ENCODE data around the gene SNAP23.
"Not testable (repeated sequence)": the region's sequence is repeated elsewhere in the genome, so short reads cannot be mapped to it uniquely, and the experiment has no call there.

The SNAP23 gene

DNA sequence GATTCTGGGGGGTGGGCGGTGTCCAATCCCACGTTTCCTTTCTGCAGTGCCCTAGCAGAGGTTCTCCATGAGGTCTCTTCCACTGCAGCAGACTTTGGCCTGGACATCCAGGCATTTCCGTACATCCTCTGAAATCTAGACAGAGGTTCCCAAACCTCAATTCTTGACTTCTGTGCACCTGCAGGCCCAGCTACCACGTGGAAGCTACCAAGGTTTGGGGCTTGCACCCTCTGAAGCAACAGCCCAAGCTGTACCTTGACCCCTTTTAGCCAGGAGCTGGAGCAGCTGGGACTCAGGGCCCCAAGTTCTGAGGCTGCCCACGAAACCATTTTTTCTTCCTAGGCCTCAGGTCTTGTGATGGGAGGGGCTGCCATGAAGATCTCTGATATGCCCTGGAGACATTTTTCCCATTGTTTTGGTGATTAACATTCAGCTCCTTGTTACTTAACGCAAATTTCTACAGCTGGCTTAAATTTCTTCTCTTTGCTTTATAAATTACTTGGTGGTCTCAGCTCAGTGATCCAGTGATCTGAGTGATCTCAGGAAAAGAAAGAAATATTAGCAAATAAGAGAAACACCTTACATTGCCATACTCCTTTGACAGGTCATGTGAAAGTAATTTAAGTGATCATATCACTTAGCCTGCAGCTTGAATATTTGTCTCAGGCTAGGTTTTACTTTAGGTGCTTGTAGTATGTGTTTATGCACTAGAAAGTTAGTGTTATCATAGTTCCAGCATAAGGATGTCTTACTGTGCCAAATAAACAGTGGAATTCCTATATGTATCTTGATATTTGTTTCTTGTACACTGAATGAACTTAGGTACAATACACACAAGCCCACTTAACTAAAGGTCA is 3.0 kb downstream of the SNAP23 start:
- no peak for FAIRE-seq

DNA sequence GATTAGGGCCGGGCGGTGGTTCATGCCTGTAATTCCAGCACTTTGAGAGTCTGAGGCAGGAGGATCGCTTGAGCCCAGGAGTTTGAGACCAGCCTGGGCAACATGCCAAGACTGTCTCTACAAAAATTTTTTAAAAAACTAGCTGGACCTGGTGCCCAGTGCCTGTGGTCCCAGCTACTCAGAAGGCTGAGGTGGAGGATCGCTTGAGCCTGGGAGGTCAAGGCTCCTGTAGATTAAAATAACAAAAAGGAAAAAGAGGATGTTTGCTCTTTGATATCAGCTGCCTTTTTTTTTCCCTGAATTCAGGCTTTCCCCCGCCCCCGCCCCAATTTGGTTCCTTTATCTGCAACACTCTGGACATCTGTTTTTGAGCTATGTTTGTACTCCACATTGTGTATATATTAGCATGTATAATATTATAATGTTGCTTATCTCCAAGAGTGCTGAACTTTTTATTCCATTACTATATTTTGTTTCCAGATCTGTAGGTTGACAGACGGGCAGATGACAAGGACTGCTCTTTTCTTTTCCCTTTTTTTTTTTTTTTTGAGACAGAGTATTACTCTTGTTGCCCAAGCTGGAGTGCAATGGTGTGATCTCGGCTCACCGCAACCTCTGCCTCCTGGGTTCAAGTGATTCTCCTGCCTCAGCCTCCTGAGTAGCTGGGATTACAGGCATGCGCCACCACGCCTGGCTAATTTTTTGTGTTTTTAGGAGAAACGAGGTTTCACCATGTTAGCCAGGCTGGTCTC is 4.6 kb downstream of the SNAP23 start:
- no peak for FAIRE-seq

DNA sequence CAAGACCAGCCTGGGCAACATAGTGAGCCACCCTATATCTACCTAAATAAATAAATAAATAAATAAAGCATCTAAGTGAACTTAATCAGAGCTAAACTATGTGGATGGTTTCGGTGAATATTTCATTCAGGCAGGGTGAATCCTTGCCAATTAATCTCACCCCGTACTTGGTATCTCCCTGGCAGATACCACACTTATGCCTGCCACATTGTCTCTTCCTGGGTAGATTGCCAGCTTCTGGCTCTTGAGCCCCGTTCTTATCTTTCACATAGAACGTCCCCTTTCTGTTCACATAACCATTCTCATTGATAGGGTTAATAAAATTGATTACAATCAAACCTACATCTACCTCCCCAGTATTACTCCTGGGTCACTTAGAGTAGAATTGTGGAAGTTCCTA is 7.0 kb downstream of the SNAP23 start:
- no peak for FAIRE-seq

DNA sequence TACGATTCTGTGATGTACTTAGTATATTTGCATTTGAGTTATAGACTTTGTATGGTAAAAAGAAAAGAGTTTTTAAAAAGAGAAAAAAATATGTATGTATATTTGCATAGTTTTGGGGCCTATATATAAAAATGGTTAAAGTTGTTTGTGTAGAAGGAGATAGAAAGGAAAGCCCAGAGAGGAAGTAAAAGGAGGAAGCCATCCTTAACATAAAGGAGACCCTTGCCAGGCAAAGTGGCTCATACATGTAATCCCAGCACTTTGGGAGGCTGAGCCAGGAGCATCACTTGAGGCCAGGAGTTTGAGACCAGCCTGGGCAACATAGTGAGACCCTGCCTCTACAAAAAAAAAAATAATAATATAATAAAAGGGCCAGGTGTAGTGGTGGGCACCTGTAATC is 8.4 kb downstream of the SNAP23 start:
- no peak for FAIRE-seq

DNA sequence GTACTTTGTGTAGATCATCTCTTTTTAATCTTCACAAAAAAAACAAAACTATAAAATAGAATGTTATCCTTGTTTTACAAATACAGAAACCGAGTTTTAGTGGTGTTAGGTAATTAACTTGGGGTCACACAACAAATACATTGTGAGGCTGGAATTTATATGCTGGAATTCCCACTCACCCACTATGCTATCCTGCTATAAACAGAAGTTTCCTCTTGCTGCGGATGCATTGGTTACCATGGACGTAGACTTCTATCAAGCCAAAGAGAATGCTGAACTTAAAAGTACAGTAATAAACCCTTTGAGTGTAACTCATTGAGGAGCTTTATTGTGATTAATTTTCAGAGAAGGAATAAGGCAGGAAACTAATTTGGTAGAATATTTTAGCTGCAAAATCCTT is 9.2 kb downstream of the SNAP23 start:
- FAIRE-seq: no peak

DNA sequence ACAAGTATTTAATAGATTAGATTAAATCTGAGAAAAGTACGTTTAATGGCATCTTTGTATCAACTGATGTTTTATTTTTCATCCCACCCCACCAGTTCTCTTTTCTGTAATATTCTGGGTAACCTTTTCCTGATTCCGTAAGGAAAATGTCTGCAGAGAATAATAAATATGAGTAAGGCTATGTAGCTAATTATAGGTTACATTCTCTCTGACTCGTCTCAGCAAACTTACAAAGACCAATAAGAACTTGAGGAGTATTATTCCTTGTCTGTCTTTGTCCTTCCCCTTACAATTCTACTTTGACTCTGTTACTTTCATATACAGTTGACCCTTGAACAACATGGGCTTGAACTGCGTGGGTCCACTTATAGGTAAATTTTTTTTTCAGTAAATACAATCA is 12.1 kb downstream of the SNAP23 start:
- FAIRE-seq: no peak

DNA sequence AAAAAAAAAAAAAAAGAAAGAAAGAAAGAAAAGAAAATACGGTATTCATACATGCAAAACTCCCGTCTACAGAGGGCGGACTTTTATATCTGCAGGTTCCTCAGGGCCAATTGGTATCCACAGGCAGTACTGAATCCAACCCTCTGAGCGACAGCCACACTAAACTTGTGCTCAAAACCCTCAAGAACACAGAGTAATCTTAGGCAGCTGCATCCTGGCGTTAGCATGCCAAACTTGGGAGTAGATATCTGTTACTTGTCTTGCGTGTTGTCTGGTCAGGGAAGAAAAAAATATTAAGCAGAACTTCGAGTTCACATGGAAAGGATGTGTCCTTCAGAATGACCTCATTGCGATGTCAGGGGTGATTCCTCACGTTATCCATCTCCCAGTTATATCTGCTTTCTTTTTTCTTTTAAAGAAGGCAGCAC is 12.8 kb downstream of the SNAP23 start:
- FAIRE-seq: no peak

DNA sequence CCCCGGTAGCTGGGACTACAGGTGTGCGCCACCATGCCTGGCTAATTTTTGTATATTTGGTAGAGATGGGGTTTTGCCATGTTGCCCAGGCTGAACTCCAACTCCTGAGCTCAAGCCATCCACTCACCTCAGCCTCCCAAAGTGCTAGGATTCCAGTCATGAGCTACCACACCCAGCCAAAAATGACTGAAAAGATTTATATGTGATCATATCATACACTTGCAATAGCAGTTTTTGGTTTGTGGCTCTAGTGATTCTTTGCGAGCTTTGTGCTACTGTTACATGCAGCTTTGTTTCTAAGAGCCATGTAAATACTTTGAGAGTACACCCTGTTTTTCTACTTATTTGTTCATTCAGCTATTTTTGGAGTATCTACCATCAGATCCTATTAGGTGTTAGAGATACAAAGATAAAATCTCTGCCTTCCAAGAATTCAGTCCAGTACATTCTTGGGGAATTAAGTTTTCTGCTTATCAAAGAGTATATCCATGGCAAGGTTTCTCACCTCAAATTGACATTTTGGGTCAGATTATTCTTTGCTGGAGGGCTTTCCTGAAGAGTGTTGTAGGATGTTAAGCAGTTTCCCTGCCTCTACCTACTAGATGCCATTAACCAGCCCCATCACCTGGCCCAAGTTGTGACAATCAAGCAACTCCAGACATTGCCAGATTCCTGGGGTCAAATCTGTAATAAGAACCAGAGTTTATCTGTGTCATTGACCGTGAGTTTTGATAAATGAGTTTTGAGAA is 15.0 kb downstream of the SNAP23 start:
- no peak for FAIRE-seq

DNA sequence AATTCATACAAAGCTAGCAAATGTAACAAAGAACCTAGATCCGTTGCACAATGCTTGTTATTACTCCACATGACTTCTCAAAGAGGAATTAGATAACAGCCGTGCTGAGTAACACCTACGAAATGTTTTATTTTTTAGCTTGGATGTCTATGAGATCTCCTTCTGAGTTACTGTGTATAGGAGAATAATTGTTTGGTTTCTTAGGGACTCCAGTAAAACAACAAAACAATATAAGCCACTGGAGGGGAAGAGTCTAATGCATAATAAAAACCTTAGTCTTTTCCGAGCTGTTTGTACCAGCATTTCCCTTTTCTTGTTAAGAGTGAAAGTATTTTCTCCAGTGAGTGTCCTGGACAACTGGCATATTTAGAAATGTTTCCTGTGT is 15.6 kb downstream of the SNAP23 start:
- no peak for FAIRE-seq

DNA sequence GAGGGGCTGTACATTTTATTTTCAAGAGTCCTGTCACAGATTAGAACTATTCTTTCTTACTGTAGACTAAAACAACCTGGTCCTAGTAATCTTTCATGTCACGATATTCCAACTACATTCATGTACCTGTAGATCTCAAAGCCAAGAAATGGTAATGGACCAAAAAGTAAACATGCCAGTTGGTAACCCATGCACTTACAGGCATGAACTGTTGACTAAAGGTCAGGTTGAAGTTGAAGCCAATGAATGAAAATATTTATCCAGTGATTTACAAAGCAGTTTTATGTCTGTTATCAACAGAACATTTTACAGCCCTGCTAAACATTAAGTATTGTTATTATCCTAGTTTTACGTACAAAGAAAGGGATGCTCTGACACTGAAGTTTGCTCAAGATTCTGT is 27.9 kb downstream of the SNAP23 start:
- no peak for FAIRE-seq

DNA sequence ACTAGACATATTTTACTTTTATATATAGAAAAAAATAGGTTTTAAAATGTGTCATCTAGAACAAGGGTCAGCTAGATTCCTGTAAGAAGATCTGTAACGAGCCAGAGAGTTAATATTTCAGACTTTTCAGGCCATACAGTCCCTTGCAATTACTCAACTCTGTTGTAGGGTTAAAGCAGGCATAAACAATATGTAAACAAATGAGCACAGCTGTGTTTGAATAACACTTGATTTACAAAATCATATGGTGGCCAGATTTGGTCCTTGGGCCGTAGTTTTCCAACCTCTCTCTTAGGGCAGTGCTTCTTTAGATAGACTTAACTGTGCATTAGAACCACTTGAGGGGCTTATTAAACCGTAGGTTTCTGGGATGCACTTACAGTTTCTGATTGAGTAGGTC is 33.5 kb downstream of the SNAP23 start:
- FAIRE-seq: no peak

DNA sequence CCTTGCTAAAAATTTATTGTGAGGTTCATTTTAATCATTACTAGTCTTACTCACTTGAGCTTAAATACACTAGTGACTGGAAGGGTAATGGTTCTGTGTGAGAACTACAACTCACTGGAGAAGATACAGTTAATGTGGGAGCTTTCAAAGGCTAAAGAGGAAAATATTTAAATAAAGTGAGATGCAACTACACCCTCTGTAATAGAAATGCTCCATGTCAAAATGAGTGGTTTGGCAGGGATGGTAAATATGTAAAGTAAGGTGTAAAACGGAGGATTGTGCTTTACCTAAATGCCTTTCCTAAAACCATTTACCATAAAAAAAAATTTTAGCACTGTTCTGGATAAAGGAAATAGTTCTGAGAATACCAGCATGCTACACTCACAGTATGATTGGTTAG is 37.8 kb downstream of the SNAP23 start:
- no peak for FAIRE-seq

DNA sequence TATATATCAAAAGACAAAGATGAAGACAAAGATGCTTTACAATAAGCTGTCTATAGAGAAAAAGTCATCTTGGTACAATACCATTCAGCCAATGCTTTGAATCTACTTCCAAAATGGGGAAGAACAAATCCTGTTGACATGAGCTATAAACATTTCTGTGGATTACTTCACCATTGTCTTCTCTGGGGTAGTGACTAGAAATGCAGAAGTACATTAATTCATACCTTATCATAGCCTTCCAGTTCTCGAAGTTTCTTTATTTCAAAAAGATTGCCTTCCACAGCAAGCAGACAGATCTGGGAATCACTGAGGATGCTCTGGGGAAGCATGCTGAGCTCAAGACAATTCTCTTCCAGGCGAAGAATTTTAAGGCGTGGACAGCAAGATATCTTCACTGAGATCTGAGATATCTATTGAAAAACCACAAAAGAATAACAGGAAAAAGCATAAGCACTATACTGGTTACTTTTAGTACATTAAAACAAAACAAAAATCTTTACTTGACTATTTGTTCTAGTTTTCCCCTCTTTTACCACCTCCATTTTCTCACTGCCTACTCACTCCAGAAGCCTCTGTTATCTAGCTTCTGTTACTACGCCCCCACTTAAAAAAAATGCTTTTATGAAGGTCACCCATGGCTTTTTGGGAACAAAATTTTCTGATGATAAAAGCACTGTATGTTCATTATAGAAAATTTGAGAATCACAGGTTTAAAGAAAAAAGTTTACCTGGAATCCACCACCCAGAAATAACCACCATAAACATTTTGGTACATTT is 49.6 kb downstream of the SNAP23 start:
- FAIRE-seq: no peak

DNA sequence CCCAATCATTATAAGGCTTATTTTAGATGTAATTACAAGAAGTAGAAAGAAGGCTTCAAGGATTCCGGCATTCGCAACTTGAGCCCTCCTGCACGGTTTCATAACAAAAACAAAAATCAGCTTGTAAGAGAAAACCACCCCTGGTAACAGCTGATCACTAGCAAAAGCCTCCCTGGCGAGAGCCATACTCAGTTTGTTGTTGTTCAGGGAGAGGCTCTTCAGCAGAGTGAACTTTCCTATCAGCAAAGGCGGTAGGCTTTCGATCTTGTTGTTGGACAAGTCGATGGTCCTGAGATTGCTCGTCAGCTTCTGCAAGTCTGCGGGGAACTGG is 52.4 kb downstream of the SNAP23 start:
- FAIRE-seq: no peak

DNA sequence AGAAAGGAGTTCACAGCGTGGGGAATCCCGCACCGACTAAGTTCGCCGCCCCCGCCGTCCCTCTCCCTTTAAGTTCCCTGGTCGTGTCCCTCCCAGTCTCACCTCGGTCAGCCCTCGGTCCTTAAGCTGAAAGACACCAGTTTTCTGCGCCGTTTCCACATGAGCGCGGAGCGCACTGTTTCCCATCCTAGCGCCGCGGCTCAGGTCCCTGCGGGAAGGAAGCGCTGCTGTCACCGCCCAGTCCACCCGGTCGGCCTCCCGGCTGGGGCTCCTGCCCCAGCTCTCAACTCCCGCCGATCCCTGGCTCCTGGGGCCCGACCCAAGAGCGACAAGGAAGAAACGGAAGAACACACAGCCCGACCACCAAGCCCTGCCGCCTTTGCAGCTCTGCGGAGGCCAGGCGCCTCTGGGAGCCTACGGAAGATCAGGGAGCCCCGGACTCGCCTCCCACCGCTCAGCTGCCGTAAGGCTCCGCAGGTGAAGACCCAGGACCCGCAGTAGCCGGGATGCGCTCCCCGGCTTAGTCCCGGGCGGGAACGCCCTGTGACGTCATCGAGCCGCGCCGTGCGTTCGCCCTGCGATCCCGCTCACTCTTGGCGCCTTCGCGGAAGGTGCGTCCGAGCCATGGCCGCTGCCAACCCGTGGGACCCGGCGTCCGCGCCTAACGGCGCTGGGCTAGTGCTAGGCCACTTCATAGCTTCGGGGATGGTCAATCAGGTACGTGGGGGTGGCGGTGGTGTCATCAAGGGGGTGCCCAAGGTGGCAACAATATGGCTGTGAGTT is 53.0 kb downstream of the SNAP23 start, which contains the start of the genes HAUS2 and LRRC57:
Gene HAUS2 (plus strand): TSS at position 590 of the 783 bp plus-strand sequence. CDS start 35 bp downstream, at position 625.
Gene LRRC57 (minus strand): TSS at position 545 of the 783 bp plus-strand sequence. CDS start 359 bp downstream, at position 186.
- no peak for FAIRE-seq

DNA sequence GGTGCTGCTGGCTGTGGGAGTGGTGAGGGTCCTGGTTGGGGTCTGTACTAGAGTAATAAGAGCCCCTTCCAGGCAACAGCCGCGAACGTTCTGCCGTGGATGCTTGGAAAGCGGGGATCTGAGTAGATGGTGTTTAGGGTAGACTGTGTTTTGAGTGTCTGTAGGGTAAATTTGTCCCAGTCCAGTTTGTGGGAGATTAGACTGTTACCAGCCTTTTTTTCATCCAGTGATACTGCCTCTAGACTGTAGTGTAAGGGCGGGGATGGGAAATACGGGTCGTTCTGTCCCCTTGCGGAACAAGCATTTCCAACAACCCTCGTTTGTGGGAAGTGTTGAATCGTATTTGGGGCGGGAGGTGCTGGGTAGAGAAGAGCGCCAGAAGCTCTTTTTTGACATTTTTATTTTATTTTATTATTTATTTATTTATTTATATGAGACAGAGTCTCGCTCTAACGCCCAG is 53.6 kb downstream of the SNAP23 start:
- FAIRE-seq: no peak

DNA sequence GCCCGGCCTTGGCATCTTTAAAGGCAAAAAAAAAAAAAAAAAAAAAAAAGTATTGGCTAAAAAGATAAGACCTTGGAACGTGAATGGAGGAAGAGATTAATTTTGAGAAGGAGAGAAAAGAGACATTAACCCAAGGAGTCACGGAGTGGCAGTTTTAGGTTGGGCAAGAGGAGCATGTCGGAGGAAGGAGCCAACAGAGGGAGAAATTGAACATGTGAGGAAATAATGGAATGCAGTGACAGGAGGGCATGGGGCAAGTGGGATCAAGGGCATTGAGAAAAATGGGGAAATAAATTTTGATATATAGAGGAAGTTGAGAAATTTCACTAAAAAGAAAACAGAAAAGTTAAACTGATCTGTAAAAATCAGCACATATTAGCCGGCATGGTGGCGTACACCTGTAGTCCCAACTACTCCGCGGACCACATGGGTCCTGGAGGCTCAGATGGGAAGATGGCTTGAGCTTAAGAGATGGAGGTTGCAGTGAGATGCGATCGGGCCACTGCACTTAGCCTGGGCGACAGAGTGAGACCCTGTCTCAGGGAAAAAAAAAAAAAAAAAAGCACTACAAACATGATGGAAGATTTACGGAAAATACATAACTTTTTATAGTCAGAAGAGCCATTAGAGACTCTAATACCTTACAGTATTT is 54.4 kb downstream of the SNAP23 start:
- no peak for FAIRE-seq

DNA sequence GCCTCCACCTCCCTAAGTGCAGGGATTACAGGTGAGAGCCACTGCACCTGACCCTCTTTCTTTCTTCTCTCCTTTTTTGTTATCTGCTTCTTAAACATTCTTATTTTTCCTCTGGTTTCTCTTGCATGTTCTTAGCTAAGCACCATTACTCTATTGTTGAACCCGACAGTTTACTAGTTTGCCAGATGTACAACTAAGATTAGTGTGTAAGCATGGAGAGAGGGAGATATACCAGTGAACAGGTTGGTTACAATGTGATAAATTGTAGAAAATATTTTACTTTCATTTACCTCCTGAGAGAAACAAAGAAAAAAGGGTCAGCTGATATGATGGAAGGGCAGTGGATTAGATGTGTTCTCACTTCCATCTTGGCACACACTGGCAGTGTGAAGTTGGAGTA is 58.1 kb downstream of the SNAP23 start:
- FAIRE-seq: no peak

DNA sequence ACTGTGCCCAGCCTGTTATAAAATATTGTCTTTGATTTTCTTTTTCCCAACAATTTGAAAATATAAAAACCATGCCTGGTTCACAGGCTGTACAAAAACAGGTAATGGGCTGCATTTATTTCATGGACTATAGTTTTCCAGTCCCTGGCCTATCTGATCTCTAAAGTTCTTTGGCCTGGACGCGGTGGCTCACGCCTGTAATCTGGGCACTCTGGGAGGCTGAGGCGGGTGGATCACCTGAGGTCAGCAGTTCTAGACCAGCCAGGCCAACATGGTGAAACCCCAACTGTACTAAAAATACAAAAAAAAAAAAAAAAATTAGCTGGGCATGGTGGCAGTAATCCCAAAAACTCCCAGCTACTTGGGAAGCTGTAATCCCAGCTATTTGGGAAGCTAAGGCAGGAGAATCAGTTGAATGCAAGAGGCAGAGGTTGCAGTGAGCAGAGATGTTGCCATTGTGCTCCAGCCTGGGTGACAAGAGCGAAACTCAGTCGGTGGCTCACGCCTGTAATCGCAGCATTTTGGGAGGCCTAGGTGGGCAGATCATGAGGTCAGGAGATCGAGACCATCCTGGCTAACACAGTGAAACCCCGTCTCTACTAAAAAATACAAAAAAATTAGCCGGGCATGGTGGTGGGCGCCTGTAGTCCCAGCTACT is 61.2 kb downstream of the SNAP23 start:
- not testable (repeated sequence) for FAIRE-seq

DNA sequence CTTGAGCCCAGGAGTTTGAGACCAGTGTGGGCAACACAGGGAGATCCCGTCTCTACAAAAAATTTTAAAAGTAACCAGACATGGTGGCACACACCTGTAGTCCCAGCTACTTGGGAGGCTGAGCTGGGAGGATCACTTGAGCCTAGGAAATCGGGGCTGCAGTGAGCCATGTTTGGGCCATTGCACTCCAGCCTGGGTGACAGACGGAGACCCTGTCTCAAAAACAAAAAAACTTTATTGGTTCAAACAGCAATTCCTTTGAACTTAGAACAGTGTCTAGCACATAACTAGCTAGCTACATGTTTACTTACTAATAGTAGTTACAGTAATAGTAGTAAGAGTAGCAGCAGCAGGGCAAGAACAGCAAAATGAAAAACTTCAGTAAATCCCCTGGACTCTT is 63.3 kb downstream of the SNAP23 start:
- no peak for FAIRE-seq

Measured in islet of Langerhans (tissue), 1 donor.